HG02840 (cell line): ENCODE data around the gene OXCT1.
"Not testable (repeated sequence)": the region's sequence is repeated elsewhere in the genome, so short reads cannot be mapped to it uniquely, and the experiment has no call there.

Source experiments
- ATAC-seq: cut with Tn5 transposase; IDR thresholded peaks from one replicate; pipeline ENCODE4 v1.9.1; 2021; ENCODE audit warnings: mild to moderate bottlenecking, moderate library complexity, moderate number of reproducible peaks; ENCODE audit not compliant: unreplicated experiment, low FRiP score

Gene OXCT1

DNA sequence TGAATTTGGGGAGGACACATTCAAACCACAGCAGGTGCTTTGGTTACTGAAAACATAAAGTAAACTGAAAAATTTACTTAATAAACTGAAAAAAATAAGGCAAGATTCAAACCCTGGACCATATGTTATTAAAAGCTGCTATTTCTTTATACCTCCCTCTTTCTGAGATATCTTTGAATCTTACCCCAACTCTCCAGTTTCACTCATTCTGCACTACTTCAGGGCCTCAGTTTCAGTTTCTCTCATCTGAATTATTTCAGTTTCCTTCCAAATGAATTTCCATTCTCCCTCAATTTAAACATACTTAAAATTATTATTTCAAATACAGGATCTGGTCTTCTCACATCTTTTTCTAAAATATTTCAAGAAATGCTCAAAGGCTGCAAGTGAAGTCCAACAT, 4.9 kb upstream of the OXCT1 start:
- no peak for ATAC-seq

DNA sequence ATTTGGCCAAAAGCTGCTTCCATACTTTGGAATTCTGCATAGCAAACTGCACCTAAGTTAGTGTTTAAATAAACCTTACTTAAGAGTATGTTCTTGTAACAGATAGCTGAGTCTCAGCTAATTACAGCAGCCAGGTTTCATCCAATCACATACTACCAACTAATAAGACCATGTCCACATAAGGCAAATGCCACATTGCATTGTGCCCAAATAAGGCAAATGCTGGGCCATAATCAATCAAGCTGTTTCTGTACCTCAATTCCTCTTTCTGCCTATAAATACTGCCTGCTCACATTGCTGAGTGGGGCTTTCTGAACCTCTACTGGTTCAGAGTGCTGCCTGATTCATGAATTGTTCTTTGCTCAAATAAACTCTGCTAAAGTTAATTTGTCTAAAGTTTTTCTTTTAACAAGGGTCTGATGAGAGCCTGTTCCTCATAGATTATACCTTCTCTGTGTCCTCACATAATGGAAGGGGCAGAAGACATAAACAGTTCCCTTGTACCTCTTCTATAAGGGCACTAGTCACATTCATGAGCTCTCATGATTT, 4.4 kb upstream of the OXCT1 start:
- ATAC-seq, result no peak

DNA sequence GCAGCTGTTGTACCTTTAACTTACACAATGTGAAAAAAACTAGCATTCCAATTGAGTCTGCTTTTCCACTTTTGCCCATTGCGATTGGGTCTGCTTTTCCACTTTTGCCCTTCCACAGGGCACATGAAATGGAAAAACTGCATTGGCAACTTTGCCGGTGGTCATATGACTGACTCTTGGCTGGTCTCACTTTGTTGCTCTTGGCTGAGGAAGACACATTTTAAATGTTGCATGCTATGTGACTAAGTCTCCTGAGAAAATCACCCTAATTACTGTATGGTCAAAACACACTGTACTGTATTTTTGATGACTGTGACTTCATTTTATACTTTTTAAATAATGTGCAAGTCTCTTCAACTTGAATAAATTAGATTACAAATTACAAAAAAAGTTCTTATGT, 1.6 kb upstream of the OXCT1 start:
- no peak for ATAC-seq

DNA sequence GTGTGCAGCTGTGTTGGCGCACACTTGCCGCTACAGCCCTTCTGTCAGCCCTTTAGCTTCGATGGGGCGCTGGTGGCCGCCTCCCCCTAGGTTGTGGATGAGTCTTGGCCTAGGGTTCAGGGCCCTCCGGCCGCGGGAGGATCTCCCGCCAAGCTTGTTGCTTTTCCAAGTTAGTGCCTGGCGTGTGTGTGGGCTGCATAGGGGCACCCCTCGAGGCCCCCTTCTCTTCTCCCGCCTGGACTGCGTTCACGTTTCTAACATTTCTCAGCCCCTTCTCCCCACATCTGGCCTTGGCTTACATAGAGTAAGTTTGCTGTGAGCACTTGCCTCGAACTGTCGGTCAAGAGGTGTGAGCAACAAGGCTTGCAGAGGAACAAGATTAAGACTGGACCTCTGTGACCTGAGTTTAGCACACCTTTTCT, 413 bp upstream of the OXCT1 start:
- ATAC-seq, result no peak

DNA sequence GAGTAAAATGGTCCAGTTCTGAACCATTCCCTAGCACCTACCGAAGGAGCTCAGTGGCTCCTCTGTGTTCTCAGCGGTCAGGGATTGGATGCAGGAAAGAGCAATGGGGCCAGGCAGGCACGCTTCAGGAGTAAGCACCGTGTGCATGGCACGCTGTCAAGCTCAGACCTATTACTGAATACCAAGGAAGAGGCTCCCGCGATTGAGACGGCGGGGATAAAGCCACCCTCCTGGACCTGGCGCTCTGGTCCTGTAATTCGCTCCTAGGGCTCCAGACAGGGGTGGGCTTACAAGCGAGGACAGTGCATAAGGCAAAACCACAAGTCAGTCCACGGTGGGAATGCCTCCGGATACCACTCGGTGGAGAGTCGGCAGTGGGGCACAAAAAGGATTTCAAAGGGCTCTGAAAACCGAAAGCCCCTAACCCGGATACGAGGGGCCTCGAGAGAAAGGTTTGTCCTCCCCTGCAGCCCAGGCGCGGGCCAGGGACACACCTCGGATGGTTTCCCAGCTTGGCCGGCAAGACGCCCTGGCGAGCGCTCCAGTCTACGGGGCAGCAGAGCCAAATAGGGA, 988 bp downstream of the OXCT1 start:
- no peak for ATAC-seq

DNA sequence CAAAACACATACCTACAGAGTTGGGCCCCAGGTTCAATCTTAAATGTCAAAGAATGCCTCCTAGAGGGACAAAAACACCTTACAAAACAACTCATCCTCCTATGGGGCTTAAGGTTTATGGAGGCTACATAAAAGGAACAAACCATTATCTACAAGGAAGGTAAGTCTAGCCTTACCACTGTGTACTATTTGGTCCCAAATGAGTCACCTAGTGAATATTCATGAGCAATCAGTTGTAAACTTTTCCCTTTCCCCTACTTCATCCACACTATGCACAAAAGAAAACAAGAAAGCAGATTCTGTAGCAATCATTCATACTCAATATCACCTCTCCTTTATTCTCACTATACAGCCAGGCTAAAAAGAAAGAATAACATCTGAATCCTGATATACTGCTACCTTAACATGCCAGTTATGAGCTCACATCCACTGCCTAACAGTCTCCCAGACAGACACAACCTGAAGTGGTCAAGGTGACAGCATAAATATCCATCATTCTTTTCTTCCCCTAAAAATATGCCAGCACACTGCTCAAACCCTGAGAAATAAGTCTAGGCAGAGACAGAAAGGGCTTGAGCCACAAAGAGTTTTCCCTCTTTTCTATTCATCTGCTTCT, 6.2 kb downstream of the OXCT1 start:
- ATAC-seq, result no peak

DNA sequence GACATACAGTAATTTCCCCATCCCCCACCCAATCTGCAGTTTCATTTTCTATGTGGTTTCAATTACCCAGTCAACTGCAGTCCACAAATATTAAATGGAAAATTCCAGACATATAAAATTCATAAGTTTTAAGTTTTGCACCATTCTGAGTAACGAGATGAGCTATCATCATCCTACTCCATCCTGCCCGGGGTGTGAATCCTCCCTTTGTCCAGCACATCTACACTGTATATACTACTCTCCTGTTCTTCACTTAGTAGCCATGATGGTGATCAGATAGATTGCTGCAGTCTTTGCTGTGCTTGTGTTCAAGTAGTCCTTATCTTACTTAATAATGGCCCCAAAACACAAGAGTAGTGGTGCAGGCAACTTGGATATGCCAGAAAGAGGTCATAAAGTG, 11.3 kb downstream of the OXCT1 start:
- ATAC-seq, result no peak

DNA sequence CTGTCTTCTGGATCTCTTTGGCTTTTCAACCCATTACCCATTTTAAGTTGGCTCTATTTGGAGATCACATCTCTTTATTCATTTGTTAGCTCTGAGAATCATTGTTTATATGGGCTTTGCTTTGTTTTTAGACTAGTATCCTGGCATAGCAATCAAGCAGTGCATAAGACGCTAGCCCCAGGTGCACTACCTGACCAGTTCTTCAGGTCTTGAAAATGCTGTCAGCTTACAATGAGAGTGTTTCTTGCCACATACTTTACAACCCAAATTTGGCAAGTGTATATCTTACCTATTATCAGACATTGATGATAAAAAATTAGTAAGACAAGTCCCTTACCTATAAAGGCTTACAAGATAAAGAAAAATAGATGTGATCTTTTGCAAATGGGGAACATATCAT, 12.2 kb downstream of the OXCT1 start:
- no peak for ATAC-seq

DNA sequence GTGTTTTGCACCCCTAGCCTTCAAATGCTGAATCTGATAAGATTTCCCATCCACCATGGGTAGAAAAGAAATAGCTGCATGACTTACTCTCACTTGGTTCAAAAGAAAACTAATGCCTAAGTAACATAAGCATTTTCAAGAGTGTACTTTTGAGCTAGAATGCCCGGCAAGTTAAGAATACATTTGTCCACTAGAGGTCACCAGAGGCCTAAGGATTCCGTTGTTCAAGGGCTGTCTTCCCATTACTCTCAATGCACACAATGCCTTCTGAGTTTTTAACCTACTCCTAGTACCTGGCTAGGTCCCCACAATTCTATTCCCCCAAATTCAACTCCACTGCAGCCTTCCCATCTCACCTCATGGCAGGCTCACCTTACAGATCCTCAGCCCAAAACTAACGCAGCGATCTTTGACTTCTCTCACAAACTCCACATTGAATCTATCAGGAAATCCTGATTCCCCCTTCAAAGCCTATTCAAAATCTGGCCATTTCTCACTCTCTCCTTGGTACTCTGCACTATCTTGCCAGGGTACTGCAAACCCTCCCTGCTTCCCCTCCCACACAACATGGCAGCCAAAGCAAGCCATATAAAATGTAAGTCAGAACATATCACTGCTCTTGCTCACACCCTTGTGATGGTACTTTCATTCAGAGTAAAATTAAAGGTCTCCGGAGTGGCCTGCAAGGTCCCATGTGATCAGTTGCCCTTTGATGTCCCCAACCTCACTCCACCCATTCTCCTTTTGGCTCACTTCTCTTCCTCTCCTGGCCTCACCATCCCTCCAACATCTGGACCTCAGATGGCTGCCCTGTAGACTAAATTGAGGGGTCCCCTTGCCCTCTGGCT, 13.4 kb downstream of the OXCT1 start:
- ATAC-seq, result peak; percentile 83

DNA sequence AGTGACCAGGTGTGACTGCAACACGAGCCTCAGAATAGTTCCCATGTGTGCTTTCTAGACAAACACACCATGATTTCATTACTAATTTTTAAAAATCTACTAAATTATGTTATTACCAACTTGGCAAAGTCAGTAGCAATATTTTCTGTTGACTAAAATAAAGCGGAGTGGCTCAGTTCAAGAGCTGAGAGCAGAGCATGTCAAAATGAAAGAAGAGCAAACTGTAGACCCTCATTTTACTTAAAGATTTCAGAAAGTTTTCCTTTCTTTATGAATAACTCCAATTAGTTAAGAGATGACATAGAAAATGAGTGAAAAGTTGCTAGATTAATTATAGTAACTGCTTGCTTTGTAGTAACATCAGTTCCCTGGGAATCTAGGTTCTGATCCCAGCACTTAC, 17.9 kb downstream of the OXCT1 start:
- no peak for ATAC-seq

DNA sequence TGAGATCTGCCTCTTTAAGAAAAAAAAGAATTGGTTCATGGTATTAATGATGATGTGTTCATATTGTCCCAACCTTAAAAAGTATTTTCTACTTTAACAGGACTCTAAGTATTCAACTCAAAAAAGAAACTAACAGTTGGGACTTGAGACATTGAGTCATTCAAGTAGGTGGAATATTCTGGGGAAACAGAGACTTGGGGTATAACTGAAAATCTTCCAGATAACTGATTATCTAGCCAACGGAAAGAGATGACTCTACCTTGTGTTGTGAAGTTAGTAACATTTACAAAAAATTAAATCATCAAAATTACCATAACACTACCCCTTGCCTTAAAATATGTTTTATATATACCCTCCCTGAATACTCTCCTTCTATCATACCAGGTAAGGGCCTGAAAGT, 19.1 kb downstream of the OXCT1 start:
- ATAC-seq, result no peak

DNA sequence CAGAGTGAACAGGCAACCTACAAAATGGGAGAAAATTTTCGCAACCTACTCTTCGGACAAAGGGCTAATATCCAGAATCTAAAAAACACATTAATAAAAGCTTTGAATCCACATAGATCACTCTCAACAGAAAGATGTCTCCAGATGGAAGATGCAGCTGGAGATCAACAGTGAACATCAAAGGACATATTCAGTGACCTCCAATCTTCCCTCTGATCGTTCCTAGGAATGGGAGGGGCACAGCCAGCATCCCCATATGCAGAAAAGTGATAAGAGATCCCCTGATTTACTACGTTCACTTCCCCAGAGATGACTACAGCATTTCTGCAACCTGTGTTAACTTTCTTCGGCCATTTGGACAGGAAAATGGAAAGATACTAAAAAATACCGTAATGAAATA, 21.2 kb downstream of the OXCT1 start:
- no peak for ATAC-seq

DNA sequence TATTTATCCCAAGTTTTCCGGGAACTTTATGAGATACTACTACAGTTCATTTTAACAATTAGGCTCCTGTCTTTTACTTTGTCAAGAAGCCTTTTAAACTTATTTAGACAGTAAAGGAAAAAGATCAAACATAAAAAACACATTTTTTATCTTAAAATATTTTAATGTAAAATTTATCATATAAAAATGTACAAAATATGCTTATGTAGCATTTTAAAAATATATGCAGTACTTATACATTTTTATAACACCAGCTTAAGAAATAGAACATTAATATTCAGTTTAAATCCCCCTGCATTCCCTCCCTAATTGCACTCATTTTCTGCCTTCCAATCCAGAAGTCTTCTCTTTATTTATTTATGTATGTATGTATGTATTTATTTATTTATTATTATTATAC, 24.5 kb downstream of the OXCT1 start:
- not testable (repeated sequence) for ATAC-seq

DNA sequence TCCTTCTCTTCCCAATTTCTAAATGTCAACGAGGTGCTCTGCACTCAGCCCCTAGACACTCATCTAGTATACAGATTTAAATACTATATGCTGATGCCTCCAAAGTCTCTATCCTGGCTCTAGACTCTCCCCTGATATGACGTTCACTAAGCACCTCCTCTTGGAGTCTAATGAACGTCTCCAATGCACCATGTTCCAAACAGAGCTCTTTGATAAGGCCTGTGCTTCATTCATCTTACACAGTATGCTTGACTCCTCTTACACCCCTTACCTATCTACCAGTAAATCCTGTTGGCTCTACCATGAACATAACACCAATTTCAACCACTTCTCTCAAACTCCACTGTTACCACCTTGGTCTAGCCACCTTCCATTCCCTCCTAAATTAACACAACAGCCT, 25.7 kb downstream of the OXCT1 start:
- no peak for ATAC-seq

DNA sequence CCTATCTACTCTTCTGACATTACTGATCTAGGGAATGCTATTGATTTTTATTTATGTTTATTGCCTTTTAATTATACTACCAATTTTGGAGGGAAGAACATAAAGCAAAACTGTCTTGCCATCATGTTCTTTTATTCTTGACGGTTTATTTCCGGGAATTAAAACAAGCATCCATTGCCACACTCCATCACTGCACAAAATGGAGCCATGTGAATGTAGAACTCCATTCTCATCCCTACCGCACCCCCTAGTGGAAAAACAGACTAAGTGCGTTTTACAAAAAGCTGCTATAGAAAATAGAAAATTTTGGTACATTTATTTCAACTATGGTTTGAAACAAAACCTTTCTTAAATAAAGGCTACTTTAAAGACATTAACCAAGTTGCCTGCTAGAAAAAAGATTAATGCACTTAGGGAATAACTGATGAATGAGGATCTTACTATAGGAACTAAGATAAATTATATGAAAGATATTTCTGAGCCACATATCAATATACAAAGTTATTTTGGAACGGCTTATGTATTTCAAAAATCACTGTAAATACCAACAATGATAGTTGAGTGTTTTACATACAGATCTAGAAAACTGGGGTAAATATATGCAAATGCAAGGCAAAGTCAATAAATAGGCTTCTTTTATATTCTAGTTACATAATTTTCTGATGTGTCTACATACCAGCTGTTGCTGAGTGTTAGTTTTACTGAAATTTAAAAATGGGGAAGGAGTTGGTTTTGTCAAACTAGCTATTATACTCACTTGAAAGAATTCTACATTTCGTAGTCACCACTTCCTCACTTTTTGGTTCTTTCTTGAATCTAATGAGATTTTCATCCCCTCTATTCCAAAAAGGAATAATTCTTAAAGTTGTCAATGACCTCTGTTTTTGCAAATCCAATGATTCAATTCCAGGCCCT, 26.5 kb downstream of the OXCT1 start:
- ATAC-seq, result peak; percentile 35

DNA sequence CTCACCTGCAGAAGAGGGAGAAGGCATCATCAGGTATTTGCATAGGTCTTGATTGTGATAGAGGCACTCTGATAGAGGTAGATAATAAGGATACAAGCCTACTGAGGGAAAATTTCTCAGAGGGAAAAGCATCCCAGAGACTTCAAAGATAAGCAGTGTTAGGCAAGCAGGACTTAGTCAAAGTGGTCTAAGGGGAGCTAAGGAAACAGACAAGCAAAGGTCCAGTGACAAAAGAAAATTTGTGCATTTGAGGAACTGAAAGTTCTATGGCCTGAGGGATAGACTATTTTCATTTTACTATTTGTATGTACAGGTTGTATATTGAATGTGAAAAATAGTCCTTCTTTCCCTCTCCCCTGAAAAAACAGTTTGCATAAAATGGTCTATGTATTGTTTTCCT, 27.4 kb downstream of the OXCT1 start:
- ATAC-seq, result peak; percentile 80

DNA sequence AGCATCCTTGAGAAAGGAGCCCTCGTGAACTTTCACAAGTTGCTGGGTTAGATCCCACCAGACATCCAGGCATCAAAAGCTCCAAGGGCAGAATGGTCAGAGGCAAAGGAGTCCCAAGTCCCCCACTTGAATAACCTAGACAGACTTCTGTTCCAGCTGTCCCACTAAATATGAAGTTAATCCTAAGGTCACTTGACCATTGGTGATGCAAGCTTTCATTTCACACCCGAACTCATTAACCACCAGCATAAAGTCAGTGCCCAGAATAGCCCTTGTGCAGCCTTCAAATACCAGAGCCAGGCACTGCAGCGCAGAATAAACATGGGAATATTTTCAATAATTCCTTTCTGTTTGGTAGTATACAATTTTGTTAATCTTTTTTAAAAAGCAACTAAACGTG, 28.9 kb downstream of the OXCT1 start:
- ATAC-seq, result no peak

DNA sequence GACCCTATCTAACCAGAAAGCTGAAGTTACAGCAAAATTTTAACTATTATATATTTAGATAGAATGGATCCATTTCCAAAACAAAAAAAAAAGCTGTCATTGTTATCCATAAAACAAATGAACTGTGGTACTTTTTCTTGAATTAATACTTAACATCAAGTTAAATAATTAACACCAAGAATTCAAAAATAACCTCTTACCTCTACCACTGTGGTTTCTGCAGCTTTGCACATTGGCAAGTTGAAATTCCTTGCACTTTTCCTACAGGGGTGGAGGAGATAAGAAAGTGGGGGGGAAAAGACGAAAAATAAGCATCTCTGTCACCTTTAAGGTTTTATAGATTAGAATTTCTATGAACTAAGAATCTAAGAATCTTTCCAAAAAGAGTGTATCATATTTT, 30.0 kb downstream of the OXCT1 start:
- ATAC-seq, result no peak

DNA sequence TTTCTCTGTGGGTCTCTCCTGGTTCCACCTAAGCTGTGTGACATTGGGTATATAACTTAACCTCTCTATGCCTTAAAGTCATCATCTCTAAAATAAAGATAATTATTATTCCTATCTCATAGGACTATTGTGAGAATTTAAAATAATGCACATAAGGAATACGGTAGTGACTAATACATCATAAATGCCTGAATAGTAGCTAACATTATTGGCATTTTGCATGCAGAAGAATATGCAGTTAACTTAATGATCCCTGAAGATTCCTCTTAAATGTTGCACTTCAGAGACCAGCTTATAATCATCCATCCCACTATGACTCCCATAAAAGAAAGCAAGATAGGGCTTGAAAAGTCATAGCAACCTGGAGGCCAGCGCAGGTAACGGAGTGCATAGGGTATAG, 32.4 kb downstream of the OXCT1 start:
- ATAC-seq, result no peak

DNA sequence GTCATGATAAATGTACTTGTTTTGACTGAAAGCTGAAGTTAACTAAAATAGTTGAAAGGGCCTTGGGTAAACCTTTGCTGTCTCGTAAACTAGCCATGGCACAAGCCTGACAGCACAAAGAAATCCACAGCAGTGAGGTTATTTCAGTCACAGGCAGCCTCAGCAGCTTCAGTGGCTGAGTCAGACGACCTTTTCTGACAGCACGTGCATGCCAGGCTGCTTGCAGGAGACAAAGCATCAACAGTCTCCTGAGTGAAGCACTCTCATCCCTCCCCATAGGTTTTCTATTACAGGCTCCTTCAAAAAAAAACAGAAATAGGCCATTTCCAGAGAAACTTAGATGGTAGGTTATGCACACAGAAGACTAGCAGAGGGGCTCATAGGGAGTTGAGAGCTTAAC, 34.6 kb downstream of the OXCT1 start:
- no peak for ATAC-seq

DNA sequence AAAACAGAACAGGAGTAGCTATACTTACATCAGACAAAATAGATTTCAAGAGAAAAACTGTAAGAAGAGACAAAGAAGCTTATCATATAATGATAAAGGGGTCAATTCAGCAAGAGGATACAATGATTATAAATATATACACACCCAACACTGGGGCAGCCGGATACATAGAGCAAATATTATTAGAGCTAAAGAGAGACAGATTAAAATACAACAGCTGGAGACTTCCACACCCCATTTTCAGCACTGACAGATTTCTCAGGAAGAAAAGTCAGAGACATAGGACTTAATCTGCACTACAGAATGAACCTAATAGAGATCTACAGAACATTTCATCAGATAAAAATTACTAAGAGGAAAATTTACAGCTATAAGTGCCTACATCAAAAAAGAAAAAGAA, 35.7 kb downstream of the OXCT1 start:
- ATAC-seq, result no peak
